ENCODE results near the gene HAPLN1. TPM values are rescaled to one million over a fixed set of nuclear protein-coding genes. Genes with fewer than 3 reads are reported as not detected.

Gene HAPLN1
- total and polyA plus RNA-seq, 2 of the 8 experiments (the other 6 are each of a cell fraction or from before 2014, with no cell fraction given): 0.56 to 2.1 TPM

DNA sequence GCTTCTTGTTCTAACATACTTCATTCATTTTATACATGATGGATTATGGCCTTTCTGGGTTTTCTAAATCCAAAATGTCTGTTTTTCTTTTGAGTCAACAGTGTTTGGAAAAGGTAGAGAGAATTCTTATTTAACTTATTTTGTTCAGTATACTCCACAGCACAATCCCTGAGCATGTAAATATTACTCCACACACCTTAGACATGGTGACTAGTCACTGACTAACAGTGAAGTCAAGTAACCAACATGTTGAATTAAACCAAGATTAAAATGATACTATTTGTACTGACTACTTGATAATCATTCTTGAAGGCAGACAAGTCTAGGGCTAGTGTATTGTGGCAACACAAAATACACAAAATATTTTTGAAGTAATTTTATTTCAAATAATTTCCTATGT, 55.0 kb downstream of the HAPLN1 start:
- H2BK12ac ChIP-seq (ENCODE audit: low read depth, low read length): no peak overlapping the region
- no peaks in the 10 kb centered on the region for H3K27me3 ChIP-seq (replicated peaks in 1 of 4; ENCODE audit: control insufficient read depth in 3 of 4, extremely low read depth in 1 of 4, insufficient read depth in 3 of 4, low read length in 3 of 4)
- H2BK120ac ChIP-seq (replicated peaks; ENCODE audit: low read depth, low read length): no peak overlapping the region
- no peaks in the 10 kb centered on the region for H3K23me2 ChIP-seq (ENCODE audit: low read depth, low read length)
- H3K36me3 ChIP-seq (ENCODE audit: control insufficient read depth in 2 of 4, insufficient read depth in 4 of 4, low read length in 3 of 4): no peaks in the 10 kb centered on the region
- CTCF ChIA-PET (ENCODE audit: partially characterized antibody): interaction anchor here (0.7 to 1.1 kb wide), 3 partner anchors 23 to 57 kb away, joined by 3 to 4 read pairs (median 3); no protein-coding TSS in a partner anchor
- no peak overlapping the region for H2AK5ac ChIP-seq (ENCODE audit: low read depth, low read length)
- DNase-seq (ENCODE audit: low read depth in 1 of 2, low spot score in 2 of 2): no peak
- H3K79me1 ChIP-seq (ENCODE audit: low read depth, low read length): no peaks in the 10 kb centered on the region
- H2BK15ac ChIP-seq (ENCODE audit: low read length): no peak overlapping the region
- no peak overlapping the region for H4K91ac ChIP-seq (replicated peaks; ENCODE audit: insufficient read length, low read length)
- no peak overlapping the region for H3K14ac ChIP-seq (ENCODE audit: insufficient read length)
- H2BK5ac ChIP-seq (ENCODE audit: low read depth, low read length): no peak overlapping the region
- H4K5ac ChIP-seq (ENCODE audit: insufficient read length, low read depth, low read length): no peak overlapping the region
- no peaks in the 10 kb centered on the region for H3K9me3 ChIP-seq (ENCODE audit: insufficient read depth in 2 of 2, low read depth in 1 of 2, low read length in 1 of 2)
- H3K23ac ChIP-seq (ENCODE audit: insufficient read length): no peak overlapping the region
- H4K20me1 ChIP-seq (replicated peaks in 1 of 2; ENCODE audit: control insufficient read depth in 1 of 2, insufficient read depth in 2 of 2, low read length in 2 of 2): no peaks in the 10 kb centered on the region
- no peak overlapping the region for H3K4me2 ChIP-seq (ENCODE audit: insufficient read depth in 1 of 2, low read depth in 2 of 2, low read length in 2 of 2)
- no peak overlapping the region for H3K27ac ChIP-seq (ENCODE audit: low read depth, low read length)
- no peak for FAIRE-seq
- no peak overlapping the region for H4K8ac ChIP-seq (ENCODE audit: extremely low read depth, insufficient read depth, low read length)
- no peak overlapping the region for H3K9ac ChIP-seq (replicated peaks in 1 of 4; ENCODE audit: extremely low read depth in 1 of 4, low read depth in 3 of 4, low read length in 3 of 4)
- H2BK20ac ChIP-seq (ENCODE audit: low read length): no peak overlapping the region
- no peak overlapping the region for H3K18ac ChIP-seq (ENCODE audit: extremely low read depth, low read length)
- H3K4me3 ChIP-seq (ENCODE audit: extremely low read depth in 1 of 4, insufficient read depth in 2 of 4, low read depth in 3 of 4, low read length in 4 of 4): no peak overlapping the region
- no peak overlapping the region for H3K4ac ChIP-seq (replicated peaks; ENCODE audit: insufficient read length, low read depth, low read length)
- no peaks in the 10 kb centered on the region for H3K79me2 ChIP-seq (ENCODE audit: control insufficient read depth in 1 of 2, insufficient read depth in 2 of 2, low read length in 2 of 2)
- no peak overlapping the region for H2AFZ ChIP-seq (ENCODE audit: low read length)
- 0 out of 7 replicates have a peak, but pooled peaks cover 0 to 2% (median 0%) of the 10 kb centered on the region in 4 experiments for H3K4me1 ChIP-seq (replicated peaks in 1 of 4; ENCODE audit: control insufficient read depth in 3 of 4, insufficient read depth in 4 of 4, low read length in 3 of 4)
- POLR2A ChIA-PET (ENCODE audit: partially characterized antibody): no interaction called here
- H3K56ac ChIP-seq (replicated peaks; ENCODE audit: insufficient read length, low read depth, low read length): no peak overlapping the region
- TF ChIP-seq ATF2 (IDR thresholded peaks at IDR 0.05; ENCODE audit: low read length) (no peak), SP1 (IDR thresholded peaks at IDR 0.05; ENCODE audit: low read depth, low read length) (no peak), JUND (IDR thresholded peaks at IDR 0.05; ENCODE audit: low read length) (no peak), E2F6 (IDR thresholded peaks at IDR 0.05) (no peak), TCF12 (IDR thresholded peaks at IDR 0.05; ENCODE audit: low read depth, low read length) (no peak), TAF7 (optimal IDR thresholded peaks at IDR 0.05; ENCODE audit: borderline replicate concordance, low read depth, low read length) (no peak), HDAC2 (IDR thresholded peaks at IDR 0.05; ENCODE audit: borderline replicate concordance in 1 of 2, low read depth in 2 of 2, low read length in 2 of 2) (no peak), POU5F1 (IDR thresholded peaks at IDR 0.05; ENCODE audit: low read depth, low read length) (no peak), HDAC6 (IDR thresholded peaks at IDR 0.05; ENCODE audit: low read depth, low read length) (no peak), CBX5 (IDR thresholded peaks at IDR 0.05; ENCODE audit: low read depth, low read length) (no peak), TAF1 (IDR thresholded peaks at IDR 0.05; ENCODE audit: low read depth, low read length) (no peak), CBX8 (IDR thresholded peaks at IDR 0.05; ENCODE audit: borderline replicate concordance, low read depth, low read length) (no peak), RXRA (IDR thresholded peaks at IDR 0.05; ENCODE audit: insufficient read depth, low read depth, low read length) (no peak), POLR2AphosphoS5 (IDR thresholded peaks at IDR 0.05; ENCODE audit: low read depth, low read length) (no peak)
